ENCODE measurements around the gene GINM1.

GINM1 gene

GRCh38 chr6:149545754-149546471, 20.3 kb upstream of the GINM1 start, which contains the start of gene PPIL4 (continued):
- peak; percentile 60 for TF ChIP-seq ZNF394 (tag by site-specific recombination; IDR thresholded peaks at IDR 0.05; ENCODE audit: borderline replicate concordance)
- no peak for TF ChIP-seq ZNF488 (tag by site-specific recombination; IDR thresholded peaks at IDR 0.05)
- no peak for TF ChIP-seq SCRT2 (tag by site-specific recombination; IDR thresholded peaks at IDR 0.05)
- TF ChIP-seq ZNF280C (tag by site-specific recombination; IDR thresholded peaks at IDR 0.05), result no peak
- TF ChIP-seq FEZF1 (tag by site-specific recombination; IDR thresholded peaks at IDR 0.05), result no peak
- TF ChIP-seq ZNF558 (tag by site-specific recombination; IDR thresholded peaks at IDR 0.05), result no peak
- TF ChIP-seq BCL11B (tag by site-specific recombination; IDR thresholded peaks at IDR 0.05; ENCODE audit: low read depth), result no peak
- no peak for TF ChIP-seq RBAK (tag by site-specific recombination; IDR thresholded peaks at IDR 0.05)
- TF ChIP-seq ZSCAN5A (tag by site-specific recombination; IDR thresholded peaks at IDR 0.05), result peak; percentile 74; the same call in 1 of the 2 replicates
- TF ChIP-seq ZNF148 (tag by site-specific recombination; IDR thresholded peaks at IDR 0.05; ENCODE audit: borderline replicate concordance), result no peak
- TF ChIP-seq ZBTB49 (tag by site-specific recombination; IDR thresholded peaks at IDR 0.05; ENCODE audit: low read depth), result no peak
- TF ChIP-seq ZNF776 (tag by site-specific recombination; IDR thresholded peaks at IDR 0.05; ENCODE audit: borderline replicate concordance), result no peak
- TF ChIP-seq ZNF692 (tag by site-specific recombination; IDR thresholded peaks at IDR 0.05), result 0 out of 2 replicates have a peak, but pooled peaks have one; percentile 66
- TF ChIP-seq CTCF (tag by site-specific recombination; IDR thresholded peaks at IDR 0.05), result peak; percentile 82
- no peak for TF ChIP-seq ZNF645 (tag by site-specific recombination; IDR thresholded peaks at IDR 0.05)
- TF ChIP-seq SALL2 (tag by site-specific recombination; IDR thresholded peaks at IDR 0.05; ENCODE audit: borderline replicate concordance), result no peak
- TF ChIP-seq INSM2 (tag by site-specific recombination; IDR thresholded peaks at IDR 0.05), result peak; percentile 85
- TF ChIP-seq ZBTB48 (tag by site-specific recombination; IDR thresholded peaks at IDR 0.05), result no peak
- TF ChIP-seq TCF7L2 (IDR thresholded peaks at IDR 0.05; ENCODE audit: borderline replicate concordance, low read depth, low read length), result no peak
- peak; percentile 87; the same call in 1 of the 2 replicates for TF ChIP-seq PBX3 (CRISPR knock-in tag; IDR thresholded peaks at IDR 0.05)
